ENCODE results near the gene MBD3.
A peak's percentile ranks its signal among the peaks of the same experiment; 100 is the strongest.
"Not testable (repeated sequence)": the region's sequence is repeated elsewhere in the genome, so short reads cannot be mapped to it uniquely, and the experiment has no call there.

Gene MBD3, protein sequence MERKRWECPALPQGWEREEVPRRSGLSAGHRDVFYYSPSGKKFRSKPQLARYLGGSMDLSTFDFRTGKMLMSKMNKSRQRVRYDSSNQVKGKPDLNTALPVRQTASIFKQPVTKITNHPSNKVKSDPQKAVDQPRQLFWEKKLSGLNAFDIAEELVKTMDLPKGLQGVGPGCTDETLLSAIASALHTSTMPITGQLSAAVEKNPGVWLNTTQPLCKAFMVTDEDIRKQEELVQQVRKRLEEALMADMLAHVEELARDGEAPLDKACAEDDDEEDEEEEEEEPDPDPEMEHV

DNA sequence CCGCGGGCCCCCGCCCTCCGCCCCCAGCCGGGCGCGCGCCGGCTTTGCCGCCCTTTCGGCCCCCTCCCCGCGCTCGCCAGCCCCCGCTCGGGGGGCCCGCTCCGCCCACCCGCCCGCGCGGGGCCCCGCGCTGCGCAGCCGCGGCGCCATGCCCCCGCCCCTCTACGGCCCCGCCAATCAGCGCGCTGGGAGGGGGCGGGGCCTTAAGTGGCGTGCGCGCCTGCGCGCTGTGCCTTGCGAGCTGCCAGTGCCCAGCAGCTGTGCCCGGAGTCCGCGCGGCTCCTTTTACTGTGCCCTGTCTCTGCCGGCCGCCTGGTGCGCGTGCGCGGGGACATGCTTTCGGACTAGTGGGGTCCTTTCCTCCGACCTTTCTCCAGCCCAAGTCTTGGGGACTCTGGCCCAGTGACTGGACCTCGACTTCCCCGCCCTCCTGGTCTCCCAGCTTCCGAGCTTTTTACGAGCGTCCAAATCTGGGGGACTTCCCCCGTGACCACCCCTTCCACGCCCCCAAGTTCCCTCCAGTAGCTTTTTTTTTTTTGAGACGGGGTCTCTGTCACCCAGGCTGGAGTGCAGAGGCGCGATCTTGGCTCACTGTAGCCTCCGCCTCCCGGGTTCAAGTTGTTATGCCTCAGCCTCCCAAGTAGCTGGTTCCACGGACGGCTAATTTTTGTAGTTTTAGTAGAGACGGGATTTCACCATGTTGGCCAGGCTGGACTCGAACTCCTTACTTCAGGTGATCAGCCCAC is at the start of gene MBD3:
Gene MBD3 (minus strand): TSS at position 111 of the 746 bp plus-strand sequence. CDS start 234 bp downstream, outside the sequence.
- H3K4me3 Mint-ChIP-seq, result peak within 1 kb of the TSS; percentile 98
- H3K4me1 Mint-ChIP-seq (ENCODE audit: low read depth), result peaks cover 10% of the 10 kb centered on the region
- peak within 1 kb of the TSS; percentile 91 for H3K27ac Mint-ChIP-seq

GRCh38 chr19:1640893-1641448 is 48.3 kb upstream of the MBD3 start:
- not testable (repeated sequence) for H3K4me3 Mint-ChIP-seq; H3K4me1 Mint-ChIP-seq (ENCODE audit: low read depth); H3K27me3 Mint-ChIP-seq (ENCODE audit: low read depth); DNase-seq (ENCODE audit: low spot score); H3K27ac Mint-ChIP-seq; H3K9me3 Mint-ChIP-seq
- H3K36me3 Mint-ChIP-seq (ENCODE audit: low read depth), result peaks cover 19% of the 10 kb centered on the region

More for the DNA sequence above, at the start of gene MBD3:
- H3K9me3 Mint-ChIP-seq, result no peaks in the 10 kb centered on the region
- peak; percentile 91 for DNase-seq (ENCODE audit: low spot score)
- H3K27me3 Mint-ChIP-seq (ENCODE audit: low read depth), result no peaks in the 10 kb centered on the region
- H3K36me3 Mint-ChIP-seq (ENCODE audit: low read depth), result peaks cover 26% of the 10 kb centered on the region

GRCh38 chr19:1636325-1637236 is 43.9 kb upstream of the MBD3 start:
- Mint-ChIP-seq H3K36me3 (ENCODE audit: low read depth) (peaks cover 18% of the 10 kb centered on the region), H3K9me3 (no peaks in the 10 kb centered on the region), H3K27me3 (ENCODE audit: low read depth) (no peaks in the 10 kb centered on the region), H3K27ac (peak overlapping the region; percentile 45), H3K4me3 (no peak overlapping the region), H3K4me1 (ENCODE audit: low read depth) (no peaks in the 10 kb centered on the region)
- DNase-seq (ENCODE audit: low spot score), result no peak

DNA sequence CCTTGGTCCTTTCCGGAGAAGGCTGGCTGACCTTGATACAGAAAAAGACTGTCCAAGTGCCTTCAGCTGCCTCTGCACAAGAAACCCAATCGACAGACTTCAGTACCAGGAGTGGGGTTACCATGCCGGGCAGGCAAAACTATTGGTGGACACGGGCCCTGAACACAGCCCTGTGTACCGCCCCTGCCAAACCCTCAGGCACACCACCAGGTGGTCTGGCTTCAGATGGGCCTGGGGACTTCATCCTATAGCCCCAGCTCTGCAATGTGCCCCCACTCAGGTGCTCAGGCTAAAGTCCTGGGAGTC is 42.2 kb upstream of the MBD3 start:
- peaks cover 18% of the 10 kb centered on the region for H3K36me3 Mint-ChIP-seq (ENCODE audit: low read depth)
- H3K9me3 Mint-ChIP-seq, result no peaks in the 10 kb centered on the region
- no peaks in the 10 kb centered on the region for H3K4me1 Mint-ChIP-seq (ENCODE audit: low read depth)
- no peak overlapping the region for H3K4me3 Mint-ChIP-seq
- no peaks in the 10 kb centered on the region for H3K27me3 Mint-ChIP-seq (ENCODE audit: low read depth)
- no peak for DNase-seq (ENCODE audit: low spot score)
- no peak overlapping the region for H3K27ac Mint-ChIP-seq

- H3K36me3 Mint-ChIP-seq (ENCODE audit: low read depth), result peaks cover 13% of the 10 kb centered on the region
- H3K9me3 Mint-ChIP-seq, result no peaks in the 10 kb centered on the region
- no peak for DNase-seq (ENCODE audit: low spot score)
- H3K4me3 Mint-ChIP-seq, result no peak overlapping the region
- H3K27ac Mint-ChIP-seq, result no peak overlapping the region
- no peaks in the 10 kb centered on the region for H3K27me3 Mint-ChIP-seq (ENCODE audit: low read depth)
- H3K4me1 Mint-ChIP-seq (ENCODE audit: low read depth), result no peaks in the 10 kb centered on the region
These were observed 41.7 kb upstream of the MBD3 start for GRCh38 chr19:1634242-1634937.

- no peak for DNase-seq (ENCODE audit: low spot score)
- no peaks in the 10 kb centered on the region for H3K27me3 Mint-ChIP-seq (ENCODE audit: low read depth)
- H3K27ac Mint-ChIP-seq, result no peak overlapping the region
- no peaks in the 10 kb centered on the region for H3K9me3 Mint-ChIP-seq
- no peak overlapping the region for H3K4me3 Mint-ChIP-seq
- H3K36me3 Mint-ChIP-seq (ENCODE audit: low read depth), result peaks cover 5% of the 10 kb centered on the region
- H3K4me1 Mint-ChIP-seq (ENCODE audit: low read depth), result no peaks in the 10 kb centered on the region
These were observed 40.7 kb upstream of the MBD3 start for GRCh38 chr19:1633269-1633826.

DNA sequence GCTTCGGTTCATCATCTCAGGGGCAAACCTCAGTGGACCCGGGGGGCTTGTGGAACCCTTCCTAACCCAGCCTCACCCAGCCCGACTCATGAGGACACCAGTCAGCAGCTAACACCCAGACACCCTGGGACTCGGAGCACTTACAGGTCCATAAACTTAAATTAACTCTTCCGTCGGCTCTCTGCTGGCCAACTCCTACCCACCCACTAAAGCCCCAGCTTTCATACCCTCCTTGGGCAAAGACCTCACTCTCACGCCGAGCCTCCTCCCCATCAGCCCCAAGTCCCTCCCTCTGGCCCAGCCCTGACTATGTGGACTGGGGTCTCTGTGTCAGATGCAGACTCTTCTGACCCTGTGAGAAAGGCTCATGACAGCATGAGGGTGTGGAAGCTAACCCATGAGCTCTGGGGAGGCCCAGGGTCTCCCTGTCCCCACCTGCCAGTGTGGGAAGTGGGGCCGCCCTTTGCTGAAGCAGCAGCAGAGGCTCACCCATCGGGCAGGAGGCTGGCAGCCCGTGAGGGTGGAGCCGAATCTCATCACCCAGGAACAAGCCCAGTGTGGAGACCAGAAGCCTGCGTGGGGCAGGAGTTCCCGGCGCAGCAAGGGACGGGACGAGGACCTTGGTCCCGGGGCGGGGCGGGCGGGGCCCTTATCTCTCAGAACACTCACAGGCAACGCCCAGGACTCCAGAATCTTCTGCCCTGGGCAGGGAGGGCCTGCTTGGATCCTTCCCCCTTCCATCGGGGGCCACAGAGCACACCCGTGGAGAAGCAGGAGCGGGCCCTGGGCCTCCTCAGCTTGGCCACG is 40.0 kb upstream of the MBD3 start:
- Mint-ChIP-seq H3K27ac (no peak overlapping the region), H3K9me3 (no peaks in the 10 kb centered on the region), H3K36me3 (ENCODE audit: low read depth) (peaks cover 5% of the 10 kb centered on the region), H3K4me1 (ENCODE audit: low read depth) (no peaks in the 10 kb centered on the region), H3K27me3 (ENCODE audit: low read depth) (no peaks in the 10 kb centered on the region), H3K4me3 (no peak overlapping the region)
- DNase-seq (ENCODE audit: low spot score), result no peak

GRCh38 chr19:1631557-1632100 is 39.0 kb upstream of the MBD3 start:
- no peak overlapping the region for H3K27ac Mint-ChIP-seq
- no peak overlapping the region for H3K4me3 Mint-ChIP-seq
- H3K4me1 Mint-ChIP-seq (ENCODE audit: low read depth), result no peaks in the 10 kb centered on the region
- no peak for DNase-seq (ENCODE audit: low spot score)
- H3K36me3 Mint-ChIP-seq (ENCODE audit: low read depth), result peaks cover 5% of the 10 kb centered on the region
- no peaks in the 10 kb centered on the region for H3K27me3 Mint-ChIP-seq (ENCODE audit: low read depth)
- no peaks in the 10 kb centered on the region for H3K9me3 Mint-ChIP-seq

DNA sequence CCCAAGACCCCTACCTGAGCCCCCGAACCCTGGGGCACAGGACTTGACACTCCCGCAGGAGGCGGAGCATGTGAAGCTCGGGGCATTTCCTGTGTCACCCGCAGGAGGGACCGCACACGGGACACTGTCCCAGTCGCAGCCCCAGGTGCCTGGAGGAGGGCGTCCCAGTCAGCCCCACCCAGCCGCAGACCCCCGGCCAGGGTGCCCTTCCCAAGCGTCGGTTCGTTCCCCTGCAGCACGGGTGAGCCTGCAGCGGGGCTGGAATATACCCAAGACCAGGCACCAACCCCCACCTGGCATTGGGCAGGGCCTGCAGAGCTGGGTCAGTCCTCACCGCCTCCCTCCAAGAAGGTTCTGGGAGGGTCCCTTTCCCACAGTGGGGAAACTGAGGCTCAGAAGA is 38.1 kb upstream of the MBD3 start:
- no peak for DNase-seq (ENCODE audit: low spot score)
- Mint-ChIP-seq H3K36me3 (ENCODE audit: low read depth) (peaks cover 7% of the 10 kb centered on the region), H3K9me3 (no peaks in the 10 kb centered on the region), H3K27ac (no peak overlapping the region), H3K4me1 (ENCODE audit: low read depth) (no peaks in the 10 kb centered on the region), H3K27me3 (ENCODE audit: low read depth) (no peaks in the 10 kb centered on the region), H3K4me3 (no peak overlapping the region)

DNA sequence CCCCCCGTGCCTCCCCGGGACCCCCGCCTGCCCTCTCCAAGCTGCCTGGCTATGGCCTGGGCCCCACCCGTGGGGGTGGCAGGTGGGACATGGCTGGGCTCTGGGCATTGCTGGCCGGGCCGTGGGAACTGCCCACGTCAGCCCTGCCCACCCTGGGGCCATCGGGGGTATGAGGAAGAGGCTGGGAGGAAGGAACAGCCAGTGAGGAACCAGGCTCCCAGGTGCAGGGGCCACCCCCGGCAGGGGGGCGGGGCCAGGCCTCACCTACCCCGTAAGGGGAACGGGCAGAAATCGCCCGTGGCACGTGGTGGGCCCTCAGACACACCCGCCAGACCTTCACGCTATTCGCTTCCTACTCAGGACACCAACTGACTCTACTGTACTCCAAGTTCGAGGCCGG is 37.3 kb upstream of the MBD3 start:
- DNase-seq (ENCODE audit: low spot score), result no peak
- Mint-ChIP-seq H3K27me3 (ENCODE audit: low read depth) (no peaks in the 10 kb centered on the region), H3K4me3 (no peak overlapping the region), H3K4me1 (ENCODE audit: low read depth) (no peaks in the 10 kb centered on the region), H3K9me3 (no peaks in the 10 kb centered on the region), H3K27ac (no peak overlapping the region), H3K36me3 (ENCODE audit: low read depth) (peaks cover 3% of the 10 kb centered on the region)

- Mint-ChIP-seq H3K9me3 (no peaks in the 10 kb centered on the region), H3K4me1 (ENCODE audit: low read depth) (no peaks in the 10 kb centered on the region), H3K4me3 (no peak overlapping the region), H3K27ac (no peak overlapping the region), H3K27me3 (ENCODE audit: low read depth) (no peaks in the 10 kb centered on the region), H3K36me3 (ENCODE audit: low read depth) (peaks cover 4% of the 10 kb centered on the region)
- no peak for DNase-seq (ENCODE audit: low spot score)
These were observed 36.7 kb upstream of the MBD3 start for GRCh38 chr19:1629256-1629808.

DNA sequence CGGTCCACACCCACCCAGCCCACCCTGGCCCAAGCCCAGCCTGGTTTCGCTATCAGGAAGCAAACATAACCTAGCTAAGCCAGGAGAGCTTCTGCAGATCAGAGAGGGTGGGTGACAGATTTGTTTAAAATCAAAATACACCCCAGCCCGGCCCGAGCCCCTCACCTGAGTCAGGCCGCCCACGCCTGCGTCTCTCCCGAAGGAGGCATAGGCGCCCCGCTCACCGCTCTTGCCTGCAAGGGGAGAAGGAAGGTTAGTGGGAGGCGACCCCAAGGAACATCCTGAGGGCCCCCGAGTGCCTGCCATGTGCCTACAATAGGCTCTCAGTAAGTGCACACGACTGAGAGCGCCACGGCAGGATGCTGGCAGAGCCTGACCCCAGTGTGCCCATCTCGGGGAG is 34.5 kb upstream of the MBD3 start:
- no peaks in the 10 kb centered on the region for H3K4me1 Mint-ChIP-seq (ENCODE audit: low read depth)
- DNase-seq (ENCODE audit: low spot score), result no peak
- no peaks in the 10 kb centered on the region for H3K27me3 Mint-ChIP-seq (ENCODE audit: low read depth)
- no peaks in the 10 kb centered on the region for H3K9me3 Mint-ChIP-seq
- H3K36me3 Mint-ChIP-seq (ENCODE audit: low read depth), result peaks cover 9% of the 10 kb centered on the region
- H3K4me3 Mint-ChIP-seq, result no peak overlapping the region
- no peak overlapping the region for H3K27ac Mint-ChIP-seq

Data from T-helper 2 cell treated with Interferon-gamma antibody and Interleukin-4, amounts not matched to agents 5 μg/mL and 100 μg/mL, for 36 hours (primary cell).